Kidney epithelial cell (primary cell): Measurements from ENCODE around the gene DGCR2. TPM values are rescaled to one million over a fixed set of nuclear protein-coding genes. Genes with fewer than 3 reads are reported as not detected.
"Not testable (repeated sequence)": the region's sequence is repeated elsewhere in the genome, so short reads cannot be mapped to it uniquely, and the experiment has no call there.

Source experiments
- DNase-seq: peaks from one replicate; pipeline ENCODE4 v3.0.0-alpha.2; 2010; ENCODE audit warnings: low read depth
- H3K27me3 ChIP-seq: 2 replicates; pipeline ENCODE4 v1.6.0; 2011; ENCODE audit warnings: low read length; ENCODE audit not compliant: control insufficient read depth, insufficient read depth
- H3K36me3 ChIP-seq: 2 replicates; pipeline ENCODE4 v1.5.1; 2011; ENCODE audit warnings: low read length; ENCODE audit not compliant: control insufficient read depth, insufficient read depth
- H3K4me3 ChIP-seq: 2 replicates; pipeline ENCODE4 v1.5.1; 2011; ENCODE audit warnings: low read depth, mild to moderate bottlenecking, control low read depth, low read length
- total RNA-seq: library from RNA; depleted of rRNA; stranded (reverse); fragments of >200 nt; gene quantifications from 2 replicates; pipeline ENCODE4 v1.2.3, GENCODE V29; 2015
- TF ChIP-seq, protein P1 (sequence below): IDR thresholded peaks from 2 replicates; pipeline ENCODE4 v1.5.1; 2011; ENCODE audit warnings: mild to moderate bottlenecking, moderate library complexity, low read length, control low read depth, inconsistent platforms; ENCODE audit not compliant: insufficient read depth, poor library complexity, severe bottlenecking

DGCR2 gene
- total RNA-seq, 1 donor from 2014 or later, result 71.2 TPM

DNA sequence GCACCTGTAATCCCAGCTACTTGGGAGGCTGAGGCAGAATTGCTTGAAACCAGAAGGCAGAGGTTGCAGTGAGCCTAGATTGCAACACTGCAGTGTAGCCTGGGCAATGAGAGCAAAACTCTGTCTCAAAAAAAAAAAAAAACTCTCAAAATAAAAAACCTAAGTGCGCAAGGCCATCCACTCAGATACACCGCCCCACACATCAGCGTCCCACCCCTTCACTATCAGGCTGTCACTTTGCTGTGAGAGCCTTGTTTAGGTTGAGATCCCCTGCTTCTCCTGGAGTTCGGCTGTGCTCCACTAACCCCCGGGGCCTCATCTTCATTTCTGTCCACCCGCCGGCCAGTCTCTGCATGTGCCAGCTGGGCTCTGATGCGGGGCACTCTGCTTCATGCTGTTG is 44.2 kb upstream of the DGCR2 start:
- TF ChIP-seq, protein P1, sequence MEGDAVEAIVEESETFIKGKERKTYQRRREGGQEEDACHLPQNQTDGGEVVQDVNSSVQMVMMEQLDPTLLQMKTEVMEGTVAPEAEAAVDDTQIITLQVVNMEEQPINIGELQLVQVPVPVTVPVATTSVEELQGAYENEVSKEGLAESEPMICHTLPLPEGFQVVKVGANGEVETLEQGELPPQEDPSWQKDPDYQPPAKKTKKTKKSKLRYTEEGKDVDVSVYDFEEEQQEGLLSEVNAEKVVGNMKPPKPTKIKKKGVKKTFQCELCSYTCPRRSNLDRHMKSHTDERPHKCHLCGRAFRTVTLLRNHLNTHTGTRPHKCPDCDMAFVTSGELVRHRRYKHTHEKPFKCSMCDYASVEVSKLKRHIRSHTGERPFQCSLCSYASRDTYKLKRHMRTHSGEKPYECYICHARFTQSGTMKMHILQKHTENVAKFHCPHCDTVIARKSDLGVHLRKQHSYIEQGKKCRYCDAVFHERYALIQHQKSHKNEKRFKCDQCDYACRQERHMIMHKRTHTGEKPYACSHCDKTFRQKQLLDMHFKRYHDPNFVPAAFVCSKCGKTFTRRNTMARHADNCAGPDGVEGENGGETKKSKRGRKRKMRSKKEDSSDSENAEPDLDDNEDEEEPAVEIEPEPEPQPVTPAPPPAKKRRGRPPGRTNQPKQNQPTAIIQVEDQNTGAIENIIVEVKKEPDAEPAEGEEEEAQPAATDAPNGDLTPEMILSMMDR, result no peak
- no peak for DNase-seq
- no peaks in the 10 kb centered on the region for H3K36me3 ChIP-seq
- H3K4me3 ChIP-seq, result no peak overlapping the region
- peaks cover 44% of the 10 kb centered on the region for H3K27me3 ChIP-seq

- TF ChIP-seq, protein P1, result no peak
- Histone ChIP-seq H3K27me3 (peaks cover 35% of the 10 kb centered on the region), H3K36me3 (no peaks in the 10 kb centered on the region), H3K4me3 (no peak overlapping the region)
- DNase-seq, result no peak
These were observed 42.2 kb upstream of the DGCR2 start for GRCh38 chr22:19164425-19164824.

GRCh38 chr22:19158649-19159048 is 36.4 kb upstream of the DGCR2 start:
- H3K27me3 ChIP-seq, H3K36me3 ChIP-seq, H3K4me3 ChIP-seq, DNase-seq: not testable (repeated sequence)

DNA sequence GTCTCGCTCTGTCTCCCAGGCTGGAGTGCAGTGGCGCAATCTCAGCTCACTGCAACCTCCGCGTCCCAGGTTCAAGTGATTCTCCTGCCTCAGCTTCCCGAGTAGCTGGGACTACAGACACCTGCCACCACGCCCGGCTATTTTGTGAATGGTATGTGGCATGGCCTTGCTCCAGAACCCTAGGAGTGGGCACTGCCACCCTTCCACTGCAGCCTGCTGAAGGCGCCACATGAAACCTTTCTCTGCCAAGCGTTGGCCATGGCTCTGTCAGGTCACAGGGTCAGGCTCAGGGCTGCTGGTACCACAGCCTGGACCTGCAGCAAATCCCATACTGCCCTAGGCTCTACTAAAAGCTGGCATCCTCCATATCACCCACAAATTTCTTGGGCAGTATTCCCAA is 33.9 kb upstream of the DGCR2 start:
- not testable (repeated sequence) for H3K36me3 ChIP-seq, DNase-seq, H3K4me3 ChIP-seq
- H3K27me3 ChIP-seq, result peaks cover 23% of the 10 kb centered on the region

- no peaks in the 10 kb centered on the region for H3K36me3 ChIP-seq
- TF ChIP-seq, protein P1, result no peak
- no peak for DNase-seq
- no peak overlapping the region for H3K4me3 ChIP-seq
- H3K27me3 ChIP-seq, result peaks cover 43% of the 10 kb centered on the region
These were observed 31.0 kb upstream of the DGCR2 start for GRCh38 chr22:19152942-19153883.

DNA sequence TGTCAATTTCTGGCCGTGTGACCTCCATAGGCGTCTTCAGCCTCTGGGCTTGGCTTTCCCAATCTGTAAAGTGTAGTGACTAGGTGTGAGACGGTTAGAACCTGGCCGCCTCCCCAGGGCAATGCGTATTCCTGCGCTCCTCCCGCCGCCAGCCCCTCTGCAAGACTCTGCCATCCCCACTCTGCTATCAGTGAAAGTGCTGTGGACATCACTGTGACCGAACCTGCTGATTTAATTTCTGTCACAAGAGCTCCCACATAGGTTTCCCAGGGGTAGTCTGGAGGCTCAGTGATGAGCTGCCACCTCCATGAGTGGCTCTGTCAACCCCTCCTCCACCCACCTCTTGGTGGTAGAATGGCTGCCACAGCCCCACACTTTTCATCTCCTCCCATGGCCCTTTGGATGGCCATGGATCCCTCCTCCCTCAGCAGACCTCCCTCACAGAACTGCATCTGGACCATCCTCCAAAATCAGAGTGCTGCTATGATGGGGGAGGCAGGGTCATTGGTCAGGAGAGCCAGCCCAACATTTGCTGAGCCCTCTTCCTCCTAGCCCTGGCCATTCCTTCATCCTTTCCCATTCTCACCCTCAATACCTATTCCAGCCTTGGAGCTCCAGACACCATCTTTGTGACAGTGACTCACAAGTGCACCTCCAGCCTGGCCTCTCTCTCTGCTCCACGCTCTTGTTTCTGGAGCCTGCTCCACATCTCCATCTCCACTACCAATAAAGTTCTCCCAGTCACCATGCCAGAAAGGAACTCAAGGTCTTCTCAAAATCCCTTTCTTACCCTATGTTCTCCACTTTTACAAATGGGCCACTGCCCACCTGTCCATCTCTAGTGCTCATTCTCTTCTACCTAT is 29.3 kb upstream of the DGCR2 start:
- Histone ChIP-seq H3K4me3 (no peak overlapping the region), H3K36me3 (no peaks in the 10 kb centered on the region), H3K27me3 (peaks cover 56% of the 10 kb centered on the region)
- DNase-seq, result no peak
- TF ChIP-seq, protein P1, result no peak
